Measurements from ENCODE around the gene PCCA.
"Not testable (repeated sequence)": the region's sequence is repeated elsewhere in the genome, so short reads cannot be mapped to it uniquely, and the experiment has no call there.

DNA sequence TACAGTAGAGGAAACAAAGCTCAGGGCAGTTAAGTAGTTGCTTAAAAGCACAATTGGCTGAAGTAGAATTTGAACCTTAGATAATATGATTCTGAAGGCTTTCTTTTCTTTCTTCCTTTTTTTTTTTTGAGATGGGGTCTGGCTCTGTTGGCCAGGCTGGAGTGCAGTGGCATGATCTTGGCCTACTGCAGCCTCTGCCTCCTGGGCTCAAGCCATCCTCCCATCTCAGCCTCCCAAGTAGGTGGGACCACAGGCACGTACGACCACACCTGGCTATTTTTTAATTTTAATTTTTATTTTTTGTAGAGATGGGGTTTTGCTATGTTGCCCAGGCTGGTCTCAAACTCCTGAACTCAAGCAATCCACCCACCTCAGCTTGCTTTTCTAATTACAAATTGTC, 3.4 kb downstream of the PCCA start:
- TF ChIP-seq POLR2A (IDR thresholded peaks at IDR 0.05; ENCODE audit: low read depth, low read length); TAF1 (IDR thresholded peaks at IDR 0.05; ENCODE audit: borderline replicate concordance, low read depth, low read length): not testable (repeated sequence)

Data from GM12892 (cell line).